ENCODE data around the gene FAF1. TPM values are rescaled to one million over a fixed set of nuclear protein-coding genes. Genes with fewer than 3 reads are reported as not detected.

Gene FAF1
- total and polyA plus RNA-seq, 9 of the 15 experiments (the other 6 are each of a cell fraction or from before 2014, with no cell fraction given): 48.7 to 225 (median 118) TPM

DNA sequence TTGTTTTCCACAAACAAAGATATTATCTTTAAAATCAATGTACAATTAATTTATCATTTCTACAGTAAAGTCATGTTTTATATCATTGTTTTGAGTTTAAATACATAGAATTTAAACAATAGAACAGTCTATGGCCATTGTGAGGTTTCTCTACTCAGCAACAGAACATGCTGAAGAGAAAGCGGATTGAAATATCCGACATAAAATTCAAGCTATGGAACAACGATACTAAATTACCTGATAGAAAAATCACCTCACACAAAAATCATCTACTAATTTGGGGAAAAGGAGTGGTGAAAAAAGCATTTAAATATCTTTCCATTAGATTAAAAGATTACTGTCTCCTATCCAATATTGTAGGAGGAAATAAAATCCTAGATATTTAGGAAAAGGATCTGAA lies 22.5 kb upstream of the FAF1 start:
- H3K4me3 ChIP-seq: no peak overlapping the region
- FAIRE-seq (no peak), ATAC-seq (no peak), DNase-seq (ENCODE audit: extremely low read depth in 1 of 4, low spot score in 3 of 4) (no peak)
- peaks cover 4 to 5% of the 10 kb centered on the region in 2 experiments; a peak in 3 of 5 replicates for H3K4me1 ChIP-seq (replicated peaks in 1 of 2; ENCODE audit: control insufficient read depth in 2 of 2, insufficient read depth in 2 of 2, low read length in 2 of 2)
- BruUV-seq (replicated peaks): no TSS peak
- peaks cover 46% of the 10 kb centered on the region for H3K79me2 ChIP-seq (ENCODE audit: control insufficient read depth, insufficient read depth, low read length)
- no peak overlapping the region for H3K9ac ChIP-seq (ENCODE audit: insufficient read depth in 1 of 2, low read depth in 2 of 2, low read length in 2 of 2)
- ChIA-PET CTCF (ENCODE audit: low intra/inter-chr PET ratio) (no interaction called here), POLR2A (interaction anchor here (0.7 to 1.8 kb wide), 2 partner anchors 12 to 13 kb away, joined by 3 to 6 read pairs; partner anchors contain the start of gene CDKN2C)
- H3K27ac ChIP-seq (ENCODE audit: extremely low read depth, low read depth, low read length): no peak overlapping the region
- no peak overlapping the region for H3K4me2 ChIP-seq (ENCODE audit: insufficient read depth, low read length)
- no peaks in the 10 kb centered on the region for H3K9me3 ChIP-seq (replicated peaks; ENCODE audit: control insufficient read depth, insufficient read depth, low read depth, low read length)
- no peaks in the 10 kb centered on the region for H4K20me1 ChIP-seq (replicated peaks; ENCODE audit: control insufficient read depth, insufficient read depth, low read length)
- in situ Hi-C loops (cut with MboI) (no loop called here), intact Hi-C loops (cut with micrococcal nuclease) (no loop called here)
- H2AFZ ChIP-seq (ENCODE audit: low read depth, low read length): no peak overlapping the region
- no peaks in the 10 kb centered on the region for H3K9me1 ChIP-seq (ENCODE audit: control insufficient read depth, insufficient read depth, low read length)
- 96% methylated on average over 3 of the region's 3 CpGs for WGBS (ENCODE audit: insufficient coverage, low coverage, missing lambda C conversion rate)
- TF ChIP-seq, protein P1, sequence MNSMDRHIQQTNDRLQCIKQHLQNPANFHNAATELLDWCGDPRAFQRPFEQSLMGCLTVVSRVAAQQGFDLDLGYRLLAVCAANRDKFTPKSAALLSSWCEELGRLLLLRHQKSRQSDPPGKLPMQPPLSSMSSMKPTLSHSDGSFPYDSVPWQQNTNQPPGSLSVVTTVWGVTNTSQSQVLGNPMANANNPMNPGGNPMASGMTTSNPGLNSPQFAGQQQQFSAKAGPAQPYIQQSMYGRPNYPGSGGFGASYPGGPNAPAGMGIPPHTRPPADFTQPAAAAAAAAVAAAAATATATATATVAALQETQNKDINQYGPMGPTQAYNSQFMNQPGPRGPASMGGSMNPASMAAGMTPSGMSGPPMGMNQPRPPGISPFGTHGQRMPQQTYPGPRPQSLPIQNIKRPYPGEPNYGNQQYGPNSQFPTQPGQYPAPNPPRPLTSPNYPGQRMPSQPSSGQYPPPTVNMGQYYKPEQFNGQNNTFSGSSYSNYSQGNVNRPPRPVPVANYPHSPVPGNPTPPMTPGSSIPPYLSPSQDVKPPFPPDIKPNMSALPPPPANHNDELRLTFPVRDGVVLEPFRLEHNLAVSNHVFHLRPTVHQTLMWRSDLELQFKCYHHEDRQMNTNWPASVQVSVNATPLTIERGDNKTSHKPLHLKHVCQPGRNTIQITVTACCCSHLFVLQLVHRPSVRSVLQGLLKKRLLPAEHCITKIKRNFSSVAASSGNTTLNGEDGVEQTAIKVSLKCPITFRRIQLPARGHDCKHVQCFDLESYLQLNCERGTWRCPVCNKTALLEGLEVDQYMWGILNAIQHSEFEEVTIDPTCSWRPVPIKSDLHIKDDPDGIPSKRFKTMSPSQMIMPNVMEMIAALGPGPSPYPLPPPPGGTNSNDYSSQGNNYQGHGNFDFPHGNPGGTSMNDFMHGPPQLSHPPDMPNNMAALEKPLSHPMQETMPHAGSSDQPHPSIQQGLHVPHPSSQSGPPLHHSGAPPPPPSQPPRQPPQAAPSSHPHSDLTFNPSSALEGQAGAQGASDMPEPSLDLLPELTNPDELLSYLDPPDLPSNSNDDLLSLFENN (IDR thresholded peaks at IDR 0.05; ENCODE audit: low read depth in 2 of 2, low read length in 2 of 2): no peak
- TF ChIP-seq ZNF583 (CRISPR knock-in tag; IDR thresholded peaks at IDR 0.05) (no peak), DACH1 (IDR thresholded peaks at IDR 0.05; ENCODE audit: partially characterized antibody) (no peak), ERF (CRISPR knock-in tag; IDR thresholded peaks at IDR 0.05) (no peak), SP1 (CRISPR knock-in tag; IDR thresholded peaks at IDR 0.05) (no peak), TCFL5 (CRISPR knock-in tag; conservative IDR thresholded peaks at IDR 0.05) (no peak), NEUROD1 (IDR thresholded peaks at IDR 0.05; ENCODE audit: borderline replicate concordance, low read depth, low read length, partially characterized antibody) (no peak), KLF6 (CRISPR knock-in tag; IDR thresholded peaks at IDR 0.05; ENCODE audit: borderline replicate concordance) (no peak), HDGF (IDR thresholded peaks at IDR 0.05) (no peak), ZNF324 (CRISPR knock-in tag; IDR thresholded peaks at IDR 0.05) (no peak), SIX5 (IDR thresholded peaks at IDR 0.05; ENCODE audit: borderline replicate concordance in 1 of 2, insufficient read depth in 1 of 2, low read depth in 1 of 2, low read length in 2 of 2) (no peak), HSF4 (CRISPR knock-in tag; IDR thresholded peaks at IDR 0.05; ENCODE audit: borderline replicate concordance) (no peak)
- TF ChIP-seq, protein P2, sequence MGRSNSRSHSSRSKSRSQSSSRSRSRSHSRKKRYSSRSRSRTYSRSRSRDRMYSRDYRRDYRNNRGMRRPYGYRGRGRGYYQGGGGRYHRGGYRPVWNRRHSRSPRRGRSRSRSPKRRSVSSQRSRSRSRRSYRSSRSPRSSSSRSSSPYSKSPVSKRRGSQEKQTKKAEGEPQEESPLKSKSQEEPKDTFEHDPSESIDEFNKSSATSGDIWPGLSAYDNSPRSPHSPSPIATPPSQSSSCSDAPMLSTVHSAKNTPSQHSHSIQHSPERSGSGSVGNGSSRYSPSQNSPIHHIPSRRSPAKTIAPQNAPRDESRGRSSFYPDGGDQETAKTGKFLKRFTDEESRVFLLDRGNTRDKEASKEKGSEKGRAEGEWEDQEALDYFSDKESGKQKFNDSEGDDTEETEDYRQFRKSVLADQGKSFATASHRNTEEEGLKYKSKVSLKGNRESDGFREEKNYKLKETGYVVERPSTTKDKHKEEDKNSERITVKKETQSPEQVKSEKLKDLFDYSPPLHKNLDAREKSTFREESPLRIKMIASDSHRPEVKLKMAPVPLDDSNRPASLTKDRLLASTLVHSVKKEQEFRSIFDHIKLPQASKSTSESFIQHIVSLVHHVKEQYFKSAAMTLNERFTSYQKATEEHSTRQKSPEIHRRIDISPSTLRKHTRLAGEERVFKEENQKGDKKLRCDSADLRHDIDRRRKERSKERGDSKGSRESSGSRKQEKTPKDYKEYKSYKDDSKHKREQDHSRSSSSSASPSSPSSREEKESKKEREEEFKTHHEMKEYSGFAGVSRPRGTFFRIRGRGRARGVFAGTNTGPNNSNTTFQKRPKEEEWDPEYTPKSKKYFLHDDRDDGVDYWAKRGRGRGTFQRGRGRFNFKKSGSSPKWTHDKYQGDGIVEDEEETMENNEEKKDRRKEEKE (IDR thresholded peaks at IDR 0.05; ENCODE audit: borderline replicate concordance in 1 of 2, control insufficient read depth in 1 of 2, low read depth in 2 of 2, low read length in 1 of 2): no peak
- TF ChIP-seq, protein P3, sequence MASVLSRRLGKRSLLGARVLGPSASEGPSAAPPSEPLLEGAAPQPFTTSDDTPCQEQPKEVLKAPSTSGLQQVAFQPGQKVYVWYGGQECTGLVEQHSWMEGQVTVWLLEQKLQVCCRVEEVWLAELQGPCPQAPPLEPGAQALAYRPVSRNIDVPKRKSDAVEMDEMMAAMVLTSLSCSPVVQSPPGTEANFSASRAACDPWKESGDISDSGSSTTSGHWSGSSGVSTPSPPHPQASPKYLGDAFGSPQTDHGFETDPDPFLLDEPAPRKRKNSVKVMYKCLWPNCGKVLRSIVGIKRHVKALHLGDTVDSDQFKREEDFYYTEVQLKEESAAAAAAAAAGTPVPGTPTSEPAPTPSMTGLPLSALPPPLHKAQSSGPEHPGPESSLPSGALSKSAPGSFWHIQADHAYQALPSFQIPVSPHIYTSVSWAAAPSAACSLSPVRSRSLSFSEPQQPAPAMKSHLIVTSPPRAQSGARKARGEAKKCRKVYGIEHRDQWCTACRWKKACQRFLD (CRISPR knock-in tag; IDR thresholded peaks at IDR 0.05): no peak
- no peaks in the 10 kb centered on the region for H3K27me3 ChIP-seq (ENCODE audit: control insufficient read depth in 2 of 2, insufficient read depth in 2 of 2, low read length in 2 of 2)
- no peaks in the 10 kb centered on the region for H3K36me3 ChIP-seq (ENCODE audit: control insufficient read depth, insufficient read depth, low read length)

All from K562 (cell line).